NT2/D1 (cell line): Measurements from ENCODE around the gene CPEB4.

ENCODE experiments used
- DNase-seq: peaks from one replicate; pipeline ENCODE4 v3.0.0-alpha.2; 2011; ENCODE audit warnings: low read depth, low spot score
- H3K27me3 ChIP-seq: 2 replicates; pipeline ENCODE4 v1.6.0; 2011; ENCODE audit warnings: mild to moderate bottlenecking; ENCODE audit not compliant: insufficient read length, insufficient read depth
- H3K36me3 ChIP-seq: 2 replicates; pipeline ENCODE4 v1.6.1; 2011; ENCODE audit warnings: mild to moderate bottlenecking, low read length, mixed read lengths; ENCODE audit not compliant: insufficient read depth, insufficient read length
- H3K4me1 ChIP-seq: 2 replicates; pipeline ENCODE4 v1.5.1; 2011; ENCODE audit not compliant: insufficient read depth, insufficient read length
- H3K4me3 ChIP-seq: 2 replicates; pipeline ENCODE4 v1.5.1; 2011; ENCODE audit warnings: low read depth; ENCODE audit not compliant: insufficient read length
- H3K9ac ChIP-seq: 2 replicates; pipeline ENCODE4 v1.6.0; 2011; ENCODE audit warnings: low read depth; ENCODE audit not compliant: insufficient read length
- H3K9me3 ChIP-seq: 2 replicates; pipeline ENCODE4 v1.5.1; 2011; ENCODE audit warnings: mild to moderate bottlenecking, low read length; ENCODE audit not compliant: insufficient read depth
- SUZ12 ChIP-seq: IDR thresholded peaks from 2 replicates; pipeline ENCODE4 v1.6.1; 2011; ENCODE audit not compliant: insufficient read length, insufficient read depth; ENCODE audit errors: extremely low read depth
- YY1 ChIP-seq: IDR thresholded peaks from 2 replicates; pipeline ENCODE4 v1.6.1; 2011; ENCODE audit not compliant: insufficient read length, insufficient read depth
- ZNF274 ChIP-seq: IDR thresholded peaks from 2 replicates; pipeline ENCODE4 v1.6.1; 2011; ENCODE audit warnings: mild to moderate bottlenecking, low read depth, low read length

Gene CPEB4

DNA sequence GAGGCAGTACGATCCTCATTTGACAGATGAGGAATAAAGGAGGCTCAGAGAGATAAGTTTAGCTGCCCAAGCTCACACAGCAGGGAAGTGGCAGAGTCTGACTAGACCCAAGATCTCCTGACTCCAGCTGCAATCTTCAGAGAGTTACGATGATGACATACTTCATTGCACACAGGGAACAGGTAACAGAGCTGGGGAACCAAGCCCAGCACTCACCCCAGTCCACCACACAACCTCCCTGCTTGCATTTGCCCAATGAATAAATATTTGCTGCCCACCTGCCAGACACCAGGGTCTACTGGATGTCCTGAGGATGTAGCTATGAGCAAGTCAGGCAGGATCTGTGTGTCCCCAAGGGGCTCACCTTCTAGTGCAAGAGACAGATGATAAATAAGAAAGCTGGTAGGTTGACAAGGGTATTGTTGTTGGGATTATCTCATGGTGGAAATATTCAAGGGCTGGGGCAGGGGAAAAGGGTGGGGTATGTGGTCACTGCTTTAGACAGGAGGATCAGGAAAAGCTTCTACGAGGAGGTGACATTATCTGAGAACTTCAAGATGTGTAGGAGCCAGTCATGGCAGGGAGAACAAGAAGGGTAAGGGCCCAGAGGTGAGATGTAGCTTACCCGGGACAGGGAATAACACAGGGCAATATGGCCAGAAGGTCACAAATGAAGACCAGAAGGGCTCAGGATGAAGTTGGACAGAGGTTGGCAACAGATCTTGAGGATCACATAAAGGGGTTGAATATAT is 28.6 kb upstream of the CPEB4 start:
- TF ChIP-seq YY1 (no peak), ZNF274 (no peak), SUZ12 (no peak)
- DNase-seq, result no peak
- Histone ChIP-seq H3K9me3 (no peaks in the 10 kb centered on the region), H3K9ac (no peak overlapping the region), H3K36me3 (no peaks in the 10 kb centered on the region), H3K4me1 (no peaks in the 10 kb centered on the region), H3K4me3 (no peak overlapping the region), H3K27me3 (no peaks in the 10 kb centered on the region)

DNA sequence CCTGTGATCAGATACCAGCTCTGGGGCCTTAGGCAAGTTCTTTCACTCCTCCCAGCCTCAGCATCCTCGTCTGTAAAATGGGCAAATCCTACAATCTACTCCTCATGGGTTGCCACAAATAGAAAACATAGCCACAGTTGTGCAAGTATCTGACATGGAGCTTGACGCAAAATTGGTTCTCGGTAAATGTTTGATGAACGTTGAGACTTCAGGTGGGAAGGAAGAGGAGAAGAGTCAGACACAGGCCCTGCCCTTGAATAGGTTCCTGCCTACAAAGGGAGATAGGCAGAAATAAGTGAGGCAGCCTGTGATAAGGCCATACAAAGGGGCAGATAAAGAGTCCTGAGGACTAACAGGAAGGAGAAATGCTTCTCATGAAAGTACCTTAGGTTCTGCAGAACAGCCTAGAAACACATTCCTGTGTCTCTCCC is 26.1 kb upstream of the CPEB4 start:
- no peaks in the 10 kb centered on the region for H3K27me3 ChIP-seq
- TF ChIP-seq ZNF274, result no peak
- TF ChIP-seq YY1, result no peak
- TF ChIP-seq SUZ12, result no peak
- no peak overlapping the region for H3K4me3 ChIP-seq
- H3K9me3 ChIP-seq, result no peaks in the 10 kb centered on the region
- H3K4me1 ChIP-seq, result no peaks in the 10 kb centered on the region
- H3K9ac ChIP-seq, result no peak overlapping the region
- DNase-seq, result no peak
- no peaks in the 10 kb centered on the region for H3K36me3 ChIP-seq

DNA sequence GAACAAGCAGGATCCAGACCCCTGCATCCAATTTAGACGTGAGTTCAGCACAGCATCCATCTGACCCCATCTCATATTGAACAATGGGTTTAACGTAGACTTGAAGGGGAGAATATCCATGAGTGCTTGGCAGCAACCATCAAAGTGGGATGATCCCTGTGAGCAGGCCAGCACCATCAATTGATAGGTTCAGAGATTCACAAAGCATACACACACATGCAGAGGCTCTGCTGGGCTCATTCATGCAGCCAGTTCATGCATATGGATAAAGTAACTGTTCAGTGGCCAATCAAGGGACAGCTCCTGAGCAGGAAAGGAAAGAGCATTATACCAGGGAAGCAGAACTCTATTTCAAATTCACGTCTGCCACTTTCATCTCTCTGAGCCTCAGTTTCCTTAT is 24.8 kb upstream of the CPEB4 start:
- no peak for DNase-seq

DNA sequence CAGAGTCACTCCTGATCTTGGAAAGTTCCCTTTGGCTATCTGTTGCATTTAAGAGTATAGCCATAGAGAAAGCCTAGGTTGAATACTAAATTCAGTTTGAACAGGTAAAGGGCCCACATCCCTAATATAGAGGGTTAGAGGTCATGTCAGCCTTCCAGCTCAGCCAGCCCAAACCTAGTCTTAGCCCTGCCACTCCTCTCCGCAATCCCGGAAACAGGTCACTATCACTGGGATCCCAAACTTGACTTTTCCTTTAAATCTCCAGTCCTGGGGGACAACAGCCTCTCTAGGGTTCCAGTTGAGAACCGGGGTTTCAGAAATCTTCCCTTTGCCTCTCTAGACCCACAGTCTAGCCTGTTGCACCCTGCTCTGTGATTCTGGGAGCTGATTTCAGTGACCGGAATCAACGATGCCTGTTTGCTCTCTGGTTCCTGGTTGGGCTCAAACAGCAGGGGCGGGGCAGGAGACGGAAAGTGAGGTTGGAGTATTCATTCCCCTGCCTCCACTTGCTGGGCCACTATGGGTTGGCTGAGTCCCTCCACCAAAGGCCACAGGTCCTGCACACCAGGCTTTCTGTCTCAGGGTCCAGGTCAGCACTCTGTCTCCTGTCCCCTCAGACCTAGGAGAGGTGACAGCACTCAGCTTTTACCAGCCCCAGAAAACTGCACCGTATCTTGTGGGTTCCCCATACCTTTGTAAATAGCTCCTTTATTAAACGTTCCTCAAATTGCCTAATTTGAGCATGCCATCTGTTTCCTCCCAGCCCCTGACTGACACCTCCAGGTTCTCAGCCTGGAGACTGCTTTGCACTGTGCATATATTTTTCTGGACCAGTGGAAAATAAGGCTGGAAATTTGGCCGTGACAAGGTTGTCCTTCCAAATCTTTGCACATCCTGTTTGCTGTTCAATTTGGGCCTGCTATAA is 23.8 kb upstream of the CPEB4 start:
- TF ChIP-seq ZNF274 (no peak), YY1 (no peak), SUZ12 (no peak)
- DNase-seq, result no peak
- Histone ChIP-seq H3K27me3 (no peaks in the 10 kb centered on the region), H3K4me1 (peaks cover 3% of the 10 kb centered on the region), H3K36me3 (no peaks in the 10 kb centered on the region), H3K9me3 (no peaks in the 10 kb centered on the region), H3K4me3 (no peak overlapping the region), H3K9ac (no peak overlapping the region)

More for the DNA sequence above, 24.8 kb upstream of the CPEB4 start:
- no peak overlapping the region for H3K4me3 ChIP-seq
- no peak overlapping the region for H3K9ac ChIP-seq
- H3K4me1 ChIP-seq, result peaks cover under 1% of the 10 kb centered on the region
- H3K9me3 ChIP-seq, result no peaks in the 10 kb centered on the region
- H3K36me3 ChIP-seq, result no peaks in the 10 kb centered on the region
- H3K27me3 ChIP-seq, result no peaks in the 10 kb centered on the region
- TF ChIP-seq ZNF274, result no peak
- no peak for TF ChIP-seq YY1
- TF ChIP-seq SUZ12, result no peak

DNA sequence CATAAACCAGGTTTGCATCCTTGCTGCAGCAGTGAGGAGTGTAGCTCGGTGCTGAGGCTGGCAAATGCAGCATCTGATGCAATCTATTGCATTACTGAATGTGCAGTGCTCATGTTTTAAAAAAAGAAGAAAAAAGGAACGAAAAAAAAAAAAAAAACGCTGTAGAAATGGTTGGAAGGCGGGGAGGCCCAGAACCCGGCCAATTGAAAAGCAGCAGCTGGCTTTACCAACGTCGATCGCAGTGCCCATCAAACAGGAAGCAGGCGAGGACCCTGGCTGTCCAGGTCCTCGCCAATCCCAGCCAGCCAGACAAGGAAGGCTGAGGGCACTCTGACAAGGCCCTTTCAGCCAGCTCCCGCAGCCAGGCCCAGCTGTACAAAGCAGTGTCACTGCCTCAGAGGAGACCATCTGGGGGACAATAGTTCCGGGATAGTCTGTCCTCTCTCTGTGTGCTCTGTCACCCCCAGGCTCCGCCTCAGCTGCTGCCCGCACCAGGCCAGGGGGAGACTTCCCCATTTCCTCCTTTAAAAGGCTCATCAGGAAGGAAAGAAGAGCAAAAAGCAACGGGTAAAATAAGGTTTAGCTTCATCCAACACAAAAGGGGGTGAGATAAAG is 21.8 kb upstream of the CPEB4 start:
- TF ChIP-seq SUZ12 (no peak), ZNF274 (no peak), YY1 (no peak)
- no peaks in the 10 kb centered on the region for H3K9me3 ChIP-seq
- H3K36me3 ChIP-seq, result no peaks in the 10 kb centered on the region
- no peaks in the 10 kb centered on the region for H3K27me3 ChIP-seq
- DNase-seq, result no peak
- H3K4me3 ChIP-seq, result no peak overlapping the region
- H3K4me1 ChIP-seq, result peaks cover 3% of the 10 kb centered on the region
- H3K9ac ChIP-seq, result no peak overlapping the region

DNA sequence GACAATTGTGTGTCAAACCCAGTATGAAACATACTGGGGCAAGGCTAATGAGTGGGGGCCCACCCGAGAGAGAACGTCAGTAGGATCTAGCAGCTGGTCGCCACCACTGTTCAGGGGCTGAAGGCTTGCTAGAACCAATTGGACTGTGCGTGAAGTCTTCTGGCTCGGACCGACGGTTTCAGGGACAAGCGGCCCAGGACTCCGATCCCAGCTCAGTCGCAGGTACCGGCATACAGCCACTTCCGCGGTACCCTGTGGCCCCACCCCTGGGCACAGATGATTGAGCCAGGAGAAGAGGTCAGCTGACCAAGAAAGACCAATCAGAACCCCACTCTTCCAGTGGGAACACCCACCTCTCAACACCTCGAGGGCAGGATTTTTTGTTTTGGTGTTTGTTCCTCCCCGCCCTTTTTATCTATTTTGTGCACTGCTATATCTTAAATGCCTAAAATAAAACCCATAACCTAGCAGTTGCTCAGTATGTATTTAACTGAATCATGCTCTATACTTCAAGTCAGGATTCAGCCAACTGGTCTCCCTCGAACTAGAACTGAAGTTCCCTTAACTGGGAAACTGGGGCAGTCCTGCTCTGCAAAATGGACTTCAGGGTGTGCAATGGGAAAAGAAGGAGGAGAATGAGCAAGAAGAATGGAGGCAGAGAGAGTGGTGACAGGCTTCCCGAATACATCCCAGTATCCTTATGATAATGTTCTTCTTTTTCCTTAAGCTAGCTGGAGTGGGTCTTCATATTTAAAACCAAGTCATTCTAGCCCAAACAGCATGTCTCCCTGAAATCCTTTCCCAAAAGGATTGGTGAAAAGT is 21.1 kb upstream of the CPEB4 start:
- Histone ChIP-seq H3K4me1 (peaks cover 3% of the 10 kb centered on the region), H3K27me3 (no peaks in the 10 kb centered on the region), H3K9ac (no peak overlapping the region), H3K9me3 (no peaks in the 10 kb centered on the region), H3K36me3 (no peaks in the 10 kb centered on the region), H3K4me3 (no peak overlapping the region)
- no peak for TF ChIP-seq YY1
- TF ChIP-seq ZNF274, result no peak
- no peak for TF ChIP-seq SUZ12
- DNase-seq, result no peak
